Measurements from ENCODE around the gene RPL41.
"Not testable (repeated sequence)": the region's sequence is repeated elsewhere in the genome, so short reads cannot be mapped to it uniquely, and the experiment has no call there.

GRCh38 chr12:56117082-56117706 lies 761 bp downstream of the RPL41 start:
- TF ChIP-seq, protein P1, sequence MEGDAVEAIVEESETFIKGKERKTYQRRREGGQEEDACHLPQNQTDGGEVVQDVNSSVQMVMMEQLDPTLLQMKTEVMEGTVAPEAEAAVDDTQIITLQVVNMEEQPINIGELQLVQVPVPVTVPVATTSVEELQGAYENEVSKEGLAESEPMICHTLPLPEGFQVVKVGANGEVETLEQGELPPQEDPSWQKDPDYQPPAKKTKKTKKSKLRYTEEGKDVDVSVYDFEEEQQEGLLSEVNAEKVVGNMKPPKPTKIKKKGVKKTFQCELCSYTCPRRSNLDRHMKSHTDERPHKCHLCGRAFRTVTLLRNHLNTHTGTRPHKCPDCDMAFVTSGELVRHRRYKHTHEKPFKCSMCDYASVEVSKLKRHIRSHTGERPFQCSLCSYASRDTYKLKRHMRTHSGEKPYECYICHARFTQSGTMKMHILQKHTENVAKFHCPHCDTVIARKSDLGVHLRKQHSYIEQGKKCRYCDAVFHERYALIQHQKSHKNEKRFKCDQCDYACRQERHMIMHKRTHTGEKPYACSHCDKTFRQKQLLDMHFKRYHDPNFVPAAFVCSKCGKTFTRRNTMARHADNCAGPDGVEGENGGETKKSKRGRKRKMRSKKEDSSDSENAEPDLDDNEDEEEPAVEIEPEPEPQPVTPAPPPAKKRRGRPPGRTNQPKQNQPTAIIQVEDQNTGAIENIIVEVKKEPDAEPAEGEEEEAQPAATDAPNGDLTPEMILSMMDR (IDR thresholded peaks at IDR 0.05; ENCODE audit: insufficient read depth, low read depth, low read length): not testable (repeated sequence)
- TF ChIP-seq EZH2 (IDR thresholded peaks at IDR 0.05; ENCODE audit: insufficient read depth, low read length): not testable (repeated sequence)
